Activated CD4-positive, alpha-beta T cell treated with anti-CD3 and anti-CD28 coated beads, Interleukin-2, amount 50 U/mL, for 48 hours (primary cell): Measurements from ENCODE around the gene PLCB3.

Experiments
- DNase-seq, 2 experiments: peaks; one replicate each; pipeline ENCODE4 v3.0.0-alpha.2; 2020

The PLCB3 gene

GRCh38 chr11:64252003-64252872, 908 bp downstream of the PLCB3 start:
- DNase-seq = peak; percentile 41 to 51

GRCh38 chr11:64253043-64253442, 1.7 kb downstream of the PLCB3 start:
- no peak for DNase-seq

GRCh38 chr11:64253481-64253880, 2.2 kb downstream of the PLCB3 start:
- DNase-seq = no peak

- DNase-seq = no peak
These were observed 3.0 kb downstream of the PLCB3 start for GRCh38 chr11:64254326-64254725.

- DNase-seq = no peak
These were observed 4.1 kb downstream of the PLCB3 start for GRCh38 chr11:64255135-64256128.

- no peak for DNase-seq
These were observed 5.0 kb downstream of the PLCB3 start for GRCh38 chr11:64256300-64256699.

- DNase-seq = no peak
These were observed 7.0 kb downstream of the PLCB3 start for GRCh38 chr11:64258356-64258755.

GRCh38 chr11:64258946-64259532, 7.7 kb downstream of the PLCB3 start:
- DNase-seq = no peak

- DNase-seq = no peak
These were observed 8.3 kb downstream of the PLCB3 start for GRCh38 chr11:64259533-64260067.

- DNase-seq = no peak
These were observed 8.9 kb downstream of the PLCB3 start for GRCh38 chr11:64260147-64260708.

- DNase-seq = no peak
These were observed 10.3 kb downstream of the PLCB3 start for GRCh38 chr11:64261556-64262080.

GRCh38 chr11:64262271-64263002, 11.1 kb downstream of the PLCB3 start:
- DNase-seq = no peak

GRCh38 chr11:64263021-64263946, 12.0 kb downstream of the PLCB3 start:
- no peak for DNase-seq

GRCh38 chr11:64263947-64264317, 12.6 kb downstream of the PLCB3 start:
- DNase-seq = no peak

GRCh38 chr11:64264371-64264852, 13.1 kb downstream of the PLCB3 start:
- no peak for DNase-seq

- DNase-seq = no peak
These were observed 14.1 kb downstream of the PLCB3 start for GRCh38 chr11:64265176-64266160.

- no peak for DNase-seq
These were observed 15.0 kb downstream of the PLCB3 start for GRCh38 chr11:64266339-64266738.

GRCh38 chr11:64267207-64267945, 16.0 kb downstream of the PLCB3 start:
- DNase-seq = no peak
